GM18867 (cell line): ENCODE results near the gene ABCA2.

Source experiments
- ATAC-seq: cut with Tn5 transposase; IDR thresholded peaks from one replicate; pipeline ENCODE4 v1.9.1; 2021; ENCODE audit warnings: mild to moderate bottlenecking, moderate library complexity; ENCODE audit not compliant: unreplicated experiment

ABCA2 gene

GRCh38 chr9:136968333-136969127 is 59.5 kb downstream of the ABCA2 start:
- no peak for ATAC-seq

GRCh38 chr9:136965771-136966484 is 62.1 kb downstream of the ABCA2 start:
- no peak for ATAC-seq

GRCh38 chr9:136964833-136965422 is 63.1 kb downstream of the ABCA2 start:
- ATAC-seq: no peak

- no peak for ATAC-seq
These were observed 63.8 kb downstream of the ABCA2 start for GRCh38 chr9:136964171-136964689.

DNA sequence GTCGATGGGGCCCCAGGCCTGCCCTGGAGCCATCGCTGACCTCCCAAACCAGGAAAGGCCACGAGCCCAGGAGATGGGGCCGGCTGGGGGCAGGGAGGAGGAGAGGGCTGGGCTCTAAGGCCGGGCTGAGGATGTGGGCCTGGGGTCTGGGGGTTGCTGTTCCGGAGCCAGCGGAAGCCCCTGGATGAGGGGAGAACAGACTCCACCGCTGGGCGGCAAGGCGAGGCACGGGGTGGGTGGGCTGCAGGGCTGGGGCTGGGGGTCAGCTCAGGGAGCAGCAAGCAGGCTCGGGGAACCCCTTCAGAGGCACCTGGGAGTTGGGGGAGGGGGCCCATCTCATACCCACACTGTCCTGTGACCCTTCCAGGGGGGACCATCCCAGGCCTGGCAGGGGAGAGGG is 64.3 kb downstream of the ABCA2 start:
- no peak for ATAC-seq

DNA sequence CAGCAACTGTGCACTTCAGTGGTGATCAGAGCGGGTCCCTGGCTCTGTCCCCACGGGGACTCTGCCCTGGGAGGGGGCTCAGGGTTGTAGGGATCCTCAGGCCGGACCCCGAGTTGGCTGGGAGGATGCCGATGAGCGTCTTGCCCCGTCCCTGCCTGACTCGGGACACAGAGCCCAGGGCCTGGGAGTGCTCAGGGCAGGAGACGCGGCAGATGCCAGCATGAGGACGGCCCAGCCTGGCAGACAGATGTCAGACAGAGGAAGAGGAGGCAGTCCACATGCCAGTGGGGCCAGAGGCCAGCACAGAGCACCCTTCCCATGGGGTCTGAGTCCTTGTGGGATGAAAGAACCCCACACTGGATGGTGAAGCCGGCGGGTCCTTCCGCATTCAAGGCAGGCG is 64.7 kb downstream of the ABCA2 start:
- ATAC-seq: no peak

- no peak for ATAC-seq
These were observed 65.3 kb downstream of the ABCA2 start for GRCh38 chr9:136962701-136963248.

DNA sequence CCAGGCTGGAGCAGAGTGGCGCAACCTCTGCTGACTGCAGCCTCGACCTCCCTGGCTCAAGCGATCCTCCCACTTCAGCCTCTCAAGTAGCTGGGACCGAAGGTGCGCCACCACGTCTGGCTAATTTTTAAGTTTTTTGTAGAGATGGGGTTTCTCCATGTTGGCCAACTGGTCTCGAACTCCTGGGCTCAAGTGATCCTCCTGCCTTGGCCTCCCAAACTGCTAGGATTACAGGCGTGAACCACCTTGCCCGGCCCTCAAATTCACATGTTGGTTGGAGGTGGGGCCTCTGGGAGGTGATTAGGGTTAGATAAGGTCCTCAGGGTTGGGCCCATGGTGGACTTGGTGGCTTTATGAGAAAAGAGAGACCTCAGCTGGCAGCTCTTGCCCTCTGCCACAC is 65.9 kb downstream of the ABCA2 start:
- no peak for ATAC-seq

- ATAC-seq: no peak
These were observed 66.6 kb downstream of the ABCA2 start for GRCh38 chr9:136961279-136962065.

DNA sequence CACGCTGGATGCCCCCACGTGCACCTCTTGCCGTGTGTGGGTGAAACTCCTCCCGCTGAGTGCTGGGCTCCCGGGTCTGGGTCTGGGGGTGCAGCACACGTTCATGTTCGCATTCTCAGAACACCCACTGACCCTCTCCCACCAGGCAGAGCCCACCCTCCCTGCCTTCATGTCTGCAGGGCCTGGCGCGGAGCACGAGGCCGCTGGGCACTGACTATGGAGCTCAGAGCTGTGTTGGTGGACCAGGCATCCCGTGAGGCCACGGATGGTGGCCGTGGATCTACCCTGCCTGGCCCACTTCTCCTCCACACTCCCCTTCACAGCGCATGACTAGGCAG is 67.1 kb downstream of the ABCA2 start:
- no peak for ATAC-seq

GRCh38 chr9:136960212-136960937 is 67.7 kb downstream of the ABCA2 start:
- ATAC-seq: no peak

GRCh38 chr9:136958898-136959850 is 68.9 kb downstream of the ABCA2 start:
- ATAC-seq: no peak

DNA sequence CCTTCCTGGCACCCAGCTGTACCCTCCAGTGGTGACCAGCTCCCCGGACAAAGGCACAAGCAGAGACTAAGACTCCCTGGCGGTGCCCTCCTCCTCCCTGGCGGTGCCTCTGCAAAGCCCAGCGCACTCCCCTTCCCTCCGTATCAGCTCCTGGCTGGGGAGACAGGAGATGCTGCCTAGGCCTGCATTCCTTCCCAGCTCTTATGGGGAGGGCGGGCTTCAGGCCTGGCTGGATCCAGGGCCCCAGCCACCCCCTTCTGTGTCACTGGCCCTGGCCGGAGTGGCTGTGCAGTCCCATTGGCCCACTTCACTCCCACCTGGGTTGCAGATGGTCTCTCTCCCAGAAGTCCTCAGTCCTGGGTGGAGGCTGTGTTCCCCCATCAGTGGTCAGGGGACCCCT is 69.6 kb downstream of the ABCA2 start:
- no peak for ATAC-seq

- ATAC-seq: no peak
These were observed 70.1 kb downstream of the ABCA2 start for GRCh38 chr9:136957901-136958300.

GRCh38 chr9:136957461-136957860 is 70.6 kb downstream of the ABCA2 start:
- no peak for ATAC-seq
